Suppressor macrophage treated with lipopolysaccharide for 1 hour (primary cell): ENCODE results near the gene PRDM12.

Experiments
- DNase-seq, 3 donors: peaks; one replicate each; pipeline ENCODE4 v3.0.0-alpha.2; 2020 to 2022

PRDM12 gene

DNA sequence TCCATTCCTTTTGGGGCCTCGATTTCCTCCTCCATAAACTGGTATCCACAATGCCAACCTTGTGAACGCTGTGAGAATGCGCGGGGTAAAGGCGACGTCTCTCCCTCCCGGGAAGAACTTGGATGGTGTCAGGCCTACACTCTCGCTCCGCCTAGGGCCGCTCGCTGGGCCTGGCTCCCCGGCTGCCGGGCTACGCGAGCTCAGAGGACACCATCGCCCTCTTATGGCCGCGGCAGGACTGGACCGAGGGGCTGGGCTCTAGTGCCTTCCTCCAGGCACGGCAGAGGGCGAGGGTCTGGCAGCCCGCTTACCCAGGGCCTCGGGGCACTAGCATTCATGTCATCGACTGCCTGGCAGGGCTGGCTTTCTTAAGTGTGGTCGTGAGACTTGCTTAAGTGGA is 27.9 kb downstream of the PRDM12 start:
- no peak for DNase-seq

GRCh38 chr9:130693101-130693425 is 28.7 kb downstream of the PRDM12 start:
- no peak for DNase-seq

GRCh38 chr9:130693426-130694191 is 29.2 kb downstream of the PRDM12 start, which contains the start of gene EXOSC2:
EXOSC2 (plus strand) TSS chr9:130693780; CDS start chr9:130693792, 12 bp downstream.
- peak; percentile 98 to 99 (median 98) for DNase-seq

GRCh38 chr9:130694205-130694604 is 29.8 kb downstream of the PRDM12 start:
- DNase-seq, result peak in 1 of 3 donors; percentile 45

- no peak for DNase-seq
These were observed 31.8 kb downstream of the PRDM12 start for GRCh38 chr9:130696139-130696650.

DNA sequence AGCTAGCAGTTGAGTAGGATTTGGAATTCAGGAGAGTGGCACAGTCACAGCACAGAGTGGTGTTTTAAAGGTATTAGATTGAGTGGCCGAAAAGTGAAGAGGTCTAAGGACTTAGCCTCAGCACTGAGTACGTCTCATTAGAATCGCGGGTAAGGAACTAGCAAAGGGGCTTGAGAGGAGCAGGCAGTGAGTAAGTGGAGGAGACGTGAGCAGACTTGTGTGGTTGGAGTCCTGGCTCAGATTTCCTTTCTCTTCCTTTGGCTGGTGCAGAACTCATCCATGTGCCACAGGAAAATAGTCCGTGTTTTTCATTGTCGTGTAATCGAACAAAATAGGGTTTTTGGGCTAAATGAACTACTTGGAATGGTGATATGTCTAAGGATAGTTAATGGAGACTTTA is 32.6 kb downstream of the PRDM12 start:
- no peak for DNase-seq

DNA sequence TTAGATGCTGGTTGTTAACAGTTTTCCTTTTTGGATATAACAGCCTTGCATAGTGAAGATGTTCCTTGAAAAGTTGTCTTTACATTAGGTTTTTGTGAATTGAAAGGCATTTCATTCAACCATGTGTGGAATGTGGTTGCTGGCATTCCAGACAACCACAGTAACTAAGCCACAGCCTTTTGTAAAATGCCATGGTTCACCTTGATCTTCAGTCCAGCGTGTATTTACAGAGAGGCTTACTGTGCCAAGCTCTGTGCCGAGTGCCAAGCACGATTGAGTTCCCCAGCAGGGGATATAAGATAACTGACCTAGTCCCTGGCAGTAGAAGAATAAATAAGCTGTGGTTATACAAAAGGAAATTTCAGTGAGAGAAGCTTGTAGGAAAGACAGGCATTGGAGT is 34.1 kb downstream of the PRDM12 start:
- DNase-seq, result no peak

DNA sequence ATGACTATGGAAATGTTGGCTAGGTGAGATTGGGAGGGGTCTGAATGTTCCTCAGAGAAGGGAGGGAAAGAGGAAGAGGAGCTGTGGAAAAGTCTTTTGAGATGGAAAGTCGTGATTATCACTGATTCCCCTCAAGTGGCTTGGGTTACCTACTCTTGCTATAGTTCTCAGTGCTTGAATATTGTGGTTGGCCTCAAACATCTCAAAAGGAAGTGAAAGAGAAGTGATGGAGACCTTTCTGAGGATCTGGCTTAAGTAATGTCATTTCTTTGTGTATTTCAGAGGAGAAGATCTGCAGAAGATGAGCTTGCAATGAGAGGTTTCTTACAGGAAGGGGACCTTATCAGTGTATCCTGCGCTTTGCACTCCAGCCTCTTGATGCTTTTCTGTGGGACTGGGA is 34.7 kb downstream of the PRDM12 start:
- DNase-seq, result no peak

DNA sequence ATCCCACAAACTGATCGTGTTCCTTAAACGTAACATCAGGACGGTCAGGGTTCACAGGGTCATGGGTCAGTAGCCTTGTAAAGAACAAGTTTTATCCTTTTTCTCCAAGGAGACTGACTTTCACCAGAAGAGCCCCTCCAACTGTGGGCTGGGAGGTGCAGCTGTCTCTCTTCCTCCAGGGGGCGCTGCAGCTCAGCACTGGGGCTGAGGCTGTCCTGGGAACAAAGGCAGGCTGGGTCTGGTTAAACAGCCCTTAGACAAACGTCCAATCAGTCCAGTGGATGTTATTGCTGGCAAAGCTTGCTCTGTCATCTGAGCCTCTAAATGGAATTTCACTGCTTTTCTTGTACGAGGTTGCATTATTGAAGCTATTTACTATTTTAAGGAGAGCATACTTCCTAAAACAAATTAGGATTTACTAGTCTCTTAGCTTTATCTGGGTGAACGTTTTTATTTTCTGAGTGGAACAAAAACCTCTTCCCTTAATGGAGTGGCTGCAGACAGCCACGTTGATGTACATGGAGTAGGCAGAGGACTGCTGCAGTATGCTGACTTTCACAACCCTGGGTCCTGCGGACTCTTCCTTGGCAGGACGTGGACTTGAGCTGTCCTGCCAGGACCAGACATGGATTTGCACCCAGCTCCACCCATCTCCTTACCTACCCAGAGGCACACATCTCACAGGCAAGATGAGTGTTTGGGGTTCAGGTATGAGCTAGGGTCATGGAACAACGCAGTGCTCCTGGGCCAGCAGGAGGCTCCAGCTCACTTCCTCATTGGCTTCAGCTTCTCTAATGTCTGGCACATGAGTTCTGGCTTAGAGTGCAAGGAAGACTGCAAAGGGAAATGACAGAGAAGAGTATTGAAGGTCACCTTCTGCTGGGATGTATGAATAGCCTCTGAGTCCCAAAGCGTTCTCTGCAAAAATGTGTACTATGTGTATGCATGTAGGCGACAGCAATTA is 36.9 kb downstream of the PRDM12 start:
- DNase-seq, result peak; percentile 75 to 89 (median 81)

GRCh38 chr9:130703501-130703900 is 39.1 kb downstream of the PRDM12 start:
- no peak for DNase-seq

- DNase-seq, result peak; percentile 84 to 88 (median 87)
These were observed 43.0 kb downstream of the PRDM12 start for GRCh38 chr9:130707225-130707976.

DNA sequence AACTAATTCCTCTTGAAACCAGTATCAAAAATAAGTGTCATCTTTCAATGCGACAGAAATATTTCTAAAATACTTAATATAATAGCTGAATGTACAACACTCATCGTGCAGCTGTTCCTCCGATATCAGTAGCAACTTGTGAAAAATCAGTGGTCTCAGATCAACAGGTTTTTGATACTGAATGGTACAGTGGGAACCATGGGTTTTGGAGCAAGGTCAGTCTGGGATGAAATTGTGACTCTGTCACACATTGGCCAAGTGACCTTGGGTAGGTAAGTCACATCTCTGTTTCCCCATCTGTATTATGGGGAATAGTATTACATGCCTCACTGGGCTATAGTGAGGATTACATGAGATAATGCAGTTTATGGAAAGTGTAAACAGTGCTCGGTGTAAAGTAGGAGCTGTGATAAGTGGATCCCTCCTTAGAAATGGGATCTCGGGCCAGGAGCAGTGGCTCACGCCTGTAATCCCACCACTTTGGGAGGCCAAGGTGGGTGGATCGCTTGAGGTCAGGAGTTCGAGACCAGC is 46.5 kb downstream of the PRDM12 start:
- no peak for DNase-seq

GRCh38 chr9:130711469-130711868 is 47.1 kb downstream of the PRDM12 start:
- no peak for DNase-seq

- DNase-seq, result peak; percentile 98 to 99 (median 99)
These were observed 48.3 kb downstream of the PRDM12 start for GRCh38 chr9:130712564-130713285.

- DNase-seq, result peak; percentile 46 to 54 (median 51)
These were observed 49.0 kb downstream of the PRDM12 start for GRCh38 chr9:130713286-130713960.

- no peak for DNase-seq
These were observed 50.3 kb downstream of the PRDM12 start for GRCh38 chr9:130714586-130715110.

GRCh38 chr9:130715270-130715669 is 50.9 kb downstream of the PRDM12 start:
- DNase-seq, result no peak

GRCh38 chr9:130718562-130718961 is 54.2 kb downstream of the PRDM12 start:
- no peak for DNase-seq

- no peak for DNase-seq
These were observed 56.4 kb downstream of the PRDM12 start for GRCh38 chr9:130720762-130721161.

GRCh38 chr9:130728721-130729120 is 64.3 kb downstream of the PRDM12 start:
- no peak for DNase-seq

DNA sequence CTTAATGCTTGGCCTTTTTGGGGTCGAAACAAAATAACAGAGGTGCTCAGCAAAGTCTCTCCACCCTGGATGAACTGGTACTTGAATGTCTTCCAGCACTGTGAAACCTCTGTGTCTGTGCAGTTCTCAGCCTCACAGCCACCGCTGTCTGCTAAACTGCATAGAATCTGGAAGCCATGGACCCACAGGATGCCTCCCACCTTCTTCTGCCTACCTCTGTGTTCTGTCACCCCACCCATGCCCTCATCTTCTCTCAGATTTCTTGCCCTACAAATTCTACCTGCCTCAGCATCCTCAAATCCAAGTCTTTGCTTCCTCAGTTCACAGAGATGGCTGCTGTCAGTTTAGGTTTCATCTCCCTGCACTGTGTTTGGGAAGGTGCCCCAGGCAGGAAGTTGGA is 64.8 kb downstream of the PRDM12 start:
- no peak for DNase-seq
